Suppressor macrophage treated with lipopolysaccharide for 1 hour (primary cell): ENCODE measurements around the gene ZMAT1.
"Not testable (repeated sequence)": the region's sequence is repeated elsewhere in the genome, so short reads cannot be mapped to it uniquely, and the experiment has no call there.

ENCODE experiments used
- DNase-seq, 3 donors: peaks; one replicate each; pipeline ENCODE4 v3.0.0-alpha.2; 2020 to 2022

Gene ZMAT1

GRCh38 chrX:101931488-101932248 lies at the start of gene ZMAT1:
Gene ZMAT1 (minus strand): TSS chrX:101932027. CDS start chrX:101932008, 19 bp downstream.
- DNase-seq: peak; percentile 91 to 94 (median 93)

- DNase-seq: no peak
Observed at GRCh38 chrX:101977106-101977505, 45.3 kb upstream of the ZMAT1 start.

GRCh38 chrX:101973066-101973465 lies 41.2 kb upstream of the ZMAT1 start:
- DNase-seq: no peak

GRCh38 chrX:101964923-101965539 lies 33.2 kb upstream of the ZMAT1 start:
- DNase-seq: not testable (repeated sequence)

- DNase-seq: peak in 1 of 3 donors; percentile 7
Observed at GRCh38 chrX:101958139-101958538, 26.3 kb upstream of the ZMAT1 start.

GRCh38 chrX:101957174-101957573 lies 25.3 kb upstream of the ZMAT1 start:
- no peak for DNase-seq

- no peak for DNase-seq
Observed at GRCh38 chrX:101956556-101956955, 24.7 kb upstream of the ZMAT1 start.

GRCh38 chrX:101950581-101950980 lies 18.8 kb upstream of the ZMAT1 start:
- DNase-seq: no peak

- no peak for DNase-seq
Observed at GRCh38 chrX:101932249-101932570, 383 bp upstream of the ZMAT1 start.

GRCh38 chrX:101931136-101931487 lies 715 bp downstream of the ZMAT1 start:
- peak in 2 of 3 donors; percentile 3 to 19 for DNase-seq

- no peak for DNase-seq
Observed at GRCh38 chrX:101925733-101926132, 6.1 kb downstream of the ZMAT1 start.

GRCh38 chrX:101918751-101919150 lies 13.1 kb downstream of the ZMAT1 start:
- no peak for DNase-seq

- no peak for DNase-seq
Observed at GRCh38 chrX:101906136-101906796, 25.6 kb downstream of the ZMAT1 start.

- no peak for DNase-seq
Observed at GRCh38 chrX:101904996-101905395, 26.8 kb downstream of the ZMAT1 start.
